ENCODE data around the gene PLEK. TPM values are rescaled to one million over a fixed set of nuclear protein-coding genes. Genes with fewer than 3 reads are reported as not detected.
"Not testable (repeated sequence)": the region's sequence is repeated elsewhere in the genome, so short reads cannot be mapped to it uniquely, and the experiment has no call there.

The PLEK gene
- total RNA-seq, 1 experiment from 2014 or later = not detected

GRCh38 chr2:68377137-68377780 is 12.2 kb downstream of the PLEK start:
- Histone ChIP-seq H3K27me3 (ENCODE audit: low read length) (peaks cover 12% of the 10 kb centered on the region; the same call in 1 of the 2 replicates), H3K4me1 (ENCODE audit: insufficient read depth, low read length) (no peaks in the 10 kb centered on the region), H4K20me1 (ENCODE audit: low read length) (no peaks in the 10 kb centered on the region), H3K4me3 (ENCODE audit: low read length) (no peak overlapping the region), H3K36me3 (ENCODE audit: low read depth, low read length) (no peaks in the 10 kb centered on the region), H3K79me2 (ENCODE audit: low read length) (no peaks in the 10 kb centered on the region), H3K4me2 (ENCODE audit: low read length) (no peak overlapping the region), H2AFZ (ENCODE audit: low read length) (no peak overlapping the region), H3K9me3 (ENCODE audit: low read length) (no peaks in the 10 kb centered on the region), H3K9ac (ENCODE audit: low read length) (no peak overlapping the region), H3K9me2 (replicated peaks; ENCODE audit: low read length) (no peaks in the 10 kb centered on the region), H3K27ac (ENCODE audit: low read length) (no peak overlapping the region), H3F3A (ENCODE audit: low read length, unreplicated experiment) (no peaks in the 10 kb centered on the region)
- TF ChIP-seq EZH2phosphoT487 (IDR thresholded peaks at IDR 0.05; ENCODE audit: borderline replicate concordance, low read length) = no peak
- no peak for TF ChIP-seq CTCF (conservative IDR thresholded peaks at IDR 0.05; ENCODE audit: low read depth, low read length)
- no peak for TF ChIP-seq EZH2 (IDR thresholded peaks at IDR 0.05; ENCODE audit: low read length, unreplicated experiment)
- ChIA-PET POLR2A (ENCODE audit: unreplicated experiment) (no interaction called here), CTCF (no interaction called here)
- intact Hi-C loops (cut with micrococcal nuclease) = no loop called here
- ATAC-seq (no peak), DNase-seq (no peak)
- BruUV-seq (replicated peaks) = no TSS peak

DNA sequence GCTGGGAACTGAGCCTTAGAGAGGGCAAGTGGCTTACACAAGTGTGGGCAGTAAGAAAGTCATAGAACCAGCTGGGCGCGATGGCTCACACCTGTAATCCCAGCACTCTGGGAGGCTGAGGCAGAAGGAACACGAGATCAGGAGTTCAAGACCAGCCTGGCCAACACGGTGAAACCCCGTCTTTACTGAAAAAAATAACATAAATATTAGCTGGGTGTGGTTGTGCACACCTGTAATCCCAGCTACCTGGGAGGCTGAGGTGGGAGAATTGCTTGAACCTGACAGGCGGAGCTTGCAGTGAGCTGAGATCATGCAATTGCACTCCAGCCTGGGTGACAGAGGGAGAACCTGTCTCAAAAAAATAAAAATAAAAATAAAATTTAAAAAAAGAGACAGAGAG is 13.7 kb downstream of the PLEK start:
- BruUV-seq (replicated peaks); H3K9me3 ChIP-seq (ENCODE audit: low read length); H3K36me3 ChIP-seq (ENCODE audit: low read depth, low read length); H3K4me2 ChIP-seq (ENCODE audit: low read length); H3K9ac ChIP-seq (ENCODE audit: low read length); H3K4me1 ChIP-seq (ENCODE audit: insufficient read depth, low read length); POLR2A ChIA-PET (ENCODE audit: unreplicated experiment); H3F3A ChIP-seq (ENCODE audit: low read length, unreplicated experiment); intact Hi-C loops (cut with micrococcal nuclease); H2AFZ ChIP-seq (ENCODE audit: low read length); H3K27ac ChIP-seq (ENCODE audit: low read length); H3K9me2 ChIP-seq (replicated peaks; ENCODE audit: low read length); H3K4me3 ChIP-seq (ENCODE audit: low read length); H3K79me2 ChIP-seq (ENCODE audit: low read length); ATAC-seq; H4K20me1 ChIP-seq (ENCODE audit: low read length); DNase-seq; CTCF ChIA-PET: not testable (repeated sequence)
- peaks cover 19% of the 10 kb centered on the region; the same call in 1 of the 2 replicates for H3K27me3 ChIP-seq (ENCODE audit: low read length)

DNA sequence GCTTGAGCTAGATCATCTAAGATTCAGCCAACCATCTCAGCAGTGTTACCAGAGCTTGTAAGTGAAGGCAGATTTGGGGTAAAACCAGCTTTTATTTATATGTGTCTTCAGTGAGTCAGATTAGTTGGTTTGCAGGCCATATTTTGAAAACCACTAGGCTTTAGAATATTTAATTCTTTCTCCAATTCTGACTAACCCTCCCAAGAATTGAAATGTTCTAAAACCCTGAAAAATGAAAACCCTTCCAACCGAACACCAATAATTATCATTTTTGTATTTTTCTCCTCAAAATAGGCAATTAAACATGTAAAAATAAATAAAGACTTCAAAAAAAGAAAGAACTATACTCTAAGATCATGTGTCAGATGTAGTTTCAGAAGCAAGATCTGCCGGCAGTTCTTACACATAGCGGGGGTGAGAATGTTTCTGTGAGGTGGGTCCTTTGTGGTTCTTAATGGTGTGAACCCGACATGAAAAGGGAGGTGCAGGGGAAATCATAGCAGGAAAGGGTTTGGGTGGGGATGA is 14.2 kb downstream of the PLEK start:
- CTCF ChIA-PET = no interaction called here
- BruUV-seq (replicated peaks) = no TSS peak
- no peaks in the 10 kb centered on the region for H3K36me3 ChIP-seq (ENCODE audit: low read depth, low read length)
- no peaks in the 10 kb centered on the region for H4K20me1 ChIP-seq (ENCODE audit: low read length)
- no peaks in the 10 kb centered on the region for H3F3A ChIP-seq (ENCODE audit: low read length, unreplicated experiment)
- no peak for DNase-seq
- H3K4me1 ChIP-seq (ENCODE audit: insufficient read depth, low read length) = no peaks in the 10 kb centered on the region
- no peaks in the 10 kb centered on the region for H3K79me2 ChIP-seq (ENCODE audit: low read length)
- ATAC-seq = no peak
- H3K9ac ChIP-seq (ENCODE audit: low read length) = no peak overlapping the region
- no peaks in the 10 kb centered on the region for H3K9me2 ChIP-seq (replicated peaks; ENCODE audit: low read length)
- intact Hi-C loops (cut with micrococcal nuclease) = no loop called here
- peaks cover 19% of the 10 kb centered on the region; the same call in 1 of the 2 replicates for H3K27me3 ChIP-seq (ENCODE audit: low read length)
- H3K4me3 ChIP-seq (ENCODE audit: low read length) = no peak overlapping the region
- POLR2A ChIA-PET (ENCODE audit: unreplicated experiment) = no interaction called here
- H3K9me3 ChIP-seq (ENCODE audit: low read length) = no peaks in the 10 kb centered on the region
- H3K4me2 ChIP-seq (ENCODE audit: low read length) = no peak overlapping the region
- no peak overlapping the region for H2AFZ ChIP-seq (ENCODE audit: low read length)
- TF ChIP-seq CTCF (conservative IDR thresholded peaks at IDR 0.05; ENCODE audit: low read depth, low read length) (no peak), EZH2 (IDR thresholded peaks at IDR 0.05; ENCODE audit: low read length, unreplicated experiment) (no peak), EZH2phosphoT487 (IDR thresholded peaks at IDR 0.05; ENCODE audit: borderline replicate concordance, low read length) (no peak)
- no peak overlapping the region for H3K27ac ChIP-seq (ENCODE audit: low read length)

All from PC-3 (cell line).